Loucy (cell line): ENCODE results near the gene FHIT.

ENCODE experiments used
- H2AFZ ChIP-seq: fragments of 200-600 bp; sonication (generic); 2 replicates; pipeline ENCODE4 v1.6.0; 2016; ENCODE audit warnings: antibody characterized with exemption, mild to moderate bottlenecking, low read length, moderate library complexity
- H3F3A ChIP-seq: fragments of 200-600 bp; 2 replicates; pipeline ENCODE4 v1.6.0; 2016; ENCODE audit warnings: antibody characterized with exemption, low read depth, mild to moderate bottlenecking
- H3K27me3 ChIP-seq: fragments of 200-600 bp; sonication (generic); 2 replicates; pipeline ENCODE4 v1.6.1; 2014; ENCODE audit warnings: low read length, mild to moderate bottlenecking; ENCODE audit not compliant: insufficient read depth, poor library complexity, severe bottlenecking
- H3K36me3 ChIP-seq: fragments of 200-600 bp; sonication (generic); 2 replicates; pipeline ENCODE4 v1.6.1; 2016; ENCODE audit warnings: low read length; ENCODE audit not compliant: insufficient read depth
- H3K4me1 ChIP-seq: fragments of 200-600 bp; sonication (generic); 2 replicates; pipeline ENCODE4 v1.5.1; 2014; ENCODE audit warnings: low read length, mild to moderate bottlenecking; ENCODE audit not compliant: insufficient read depth, poor library complexity, severe bottlenecking
- H3K4me2 ChIP-seq: fragments of 200-600 bp; sonication (generic); 2 replicates; pipeline ENCODE4 v1.6.0; 2014; ENCODE audit warnings: antibody characterized with exemption, low read length, low read depth, mild to moderate bottlenecking; ENCODE audit not compliant: poor library complexity, severe bottlenecking
- H3K4me3 ChIP-seq: fragments of 200-600 bp; sonication (generic); 2 replicates; pipeline ENCODE4 v1.5.1; 2014; ENCODE audit warnings: low read length, mild to moderate bottlenecking, mixed read lengths; ENCODE audit not compliant: poor library complexity, severe bottlenecking
- H3K79me2 ChIP-seq: fragments of 200-600 bp; sonication (generic); 2 replicates; pipeline ENCODE4 v1.6.1; 2014; ENCODE audit warnings: low read length; ENCODE audit not compliant: insufficient read depth
- H3K9ac ChIP-seq: fragments of 200-600 bp; sonication (generic); 2 replicates; pipeline ENCODE4 v1.6.0; 2014; ENCODE audit warnings: mild to moderate bottlenecking, low read depth, low read length, moderate library complexity; ENCODE audit not compliant: poor library complexity, severe bottlenecking
- H3K9me2 ChIP-seq: fragments of 200-600 bp; sonication (generic); replicated peaks from 2 replicates; pipeline ENCODE4 v1.6.1; 2016; ENCODE audit warnings: low read depth, low read length, mixed read lengths
- H3K9me3 ChIP-seq: fragments of 200-600 bp; sonication (generic); 2 replicates; pipeline ENCODE4 v1.6.1; 2014; ENCODE audit warnings: mild to moderate bottlenecking, antibody characterized with exemption, low read length, low read depth; ENCODE audit not compliant: insufficient read depth
- H4K20me1 ChIP-seq: fragments of 200-600 bp; sonication (generic); 2 replicates; pipeline ENCODE4 v1.6.0; 2014; ENCODE audit warnings: antibody characterized with exemption, low read length, mild to moderate bottlenecking; ENCODE audit not compliant: insufficient read depth, poor library complexity, severe bottlenecking
- EZH2phosphoT487 ChIP-seq: fragments of 200-600 bp; IDR thresholded peaks from 2 replicates; pipeline ENCODE4 v1.6.1; 2018; ENCODE audit warnings: antibody characterized with exemption, mild to moderate bottlenecking, moderate library complexity, borderline replicate concordance
- TF ChIP-seq, protein P1 (sequence below): fragments of 200-600 bp; sonication (generic); conservative IDR thresholded peaks from 2 replicates; pipeline ENCODE4 v1.5.1; 2014; ENCODE audit warnings: mild to moderate bottlenecking, antibody characterized with exemption, low read length

FHIT gene

DNA sequence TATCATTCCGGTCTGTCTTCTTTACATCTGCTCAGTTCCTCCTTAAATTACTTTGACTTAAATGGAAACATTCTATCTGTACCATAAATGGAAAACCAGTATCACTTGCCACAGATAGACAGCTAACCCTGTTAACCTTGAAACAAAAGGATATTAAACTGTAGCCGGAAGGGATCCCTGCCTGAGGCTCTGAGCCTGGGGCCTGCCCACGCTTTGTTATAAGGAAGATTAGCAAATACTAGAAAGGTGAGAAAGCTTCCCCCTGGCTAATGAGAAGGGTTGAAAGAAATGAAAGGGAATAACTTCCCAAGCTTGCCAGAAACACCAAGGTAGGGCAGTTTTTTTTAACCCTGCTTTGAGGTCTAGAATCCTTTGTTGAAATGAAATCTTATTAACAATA is 927.6 kb downstream of the FHIT start:
- H3K27me3 ChIP-seq: no peaks in the 10 kb centered on the region
- no peaks in the 10 kb centered on the region for H3K36me3 ChIP-seq
- no peak overlapping the region for H3K9ac ChIP-seq
- no peaks in the 10 kb centered on the region for H3K9me3 ChIP-seq
- H2AFZ ChIP-seq: no peak overlapping the region
- H3F3A ChIP-seq: no peaks in the 10 kb centered on the region
- TF ChIP-seq, protein P1, sequence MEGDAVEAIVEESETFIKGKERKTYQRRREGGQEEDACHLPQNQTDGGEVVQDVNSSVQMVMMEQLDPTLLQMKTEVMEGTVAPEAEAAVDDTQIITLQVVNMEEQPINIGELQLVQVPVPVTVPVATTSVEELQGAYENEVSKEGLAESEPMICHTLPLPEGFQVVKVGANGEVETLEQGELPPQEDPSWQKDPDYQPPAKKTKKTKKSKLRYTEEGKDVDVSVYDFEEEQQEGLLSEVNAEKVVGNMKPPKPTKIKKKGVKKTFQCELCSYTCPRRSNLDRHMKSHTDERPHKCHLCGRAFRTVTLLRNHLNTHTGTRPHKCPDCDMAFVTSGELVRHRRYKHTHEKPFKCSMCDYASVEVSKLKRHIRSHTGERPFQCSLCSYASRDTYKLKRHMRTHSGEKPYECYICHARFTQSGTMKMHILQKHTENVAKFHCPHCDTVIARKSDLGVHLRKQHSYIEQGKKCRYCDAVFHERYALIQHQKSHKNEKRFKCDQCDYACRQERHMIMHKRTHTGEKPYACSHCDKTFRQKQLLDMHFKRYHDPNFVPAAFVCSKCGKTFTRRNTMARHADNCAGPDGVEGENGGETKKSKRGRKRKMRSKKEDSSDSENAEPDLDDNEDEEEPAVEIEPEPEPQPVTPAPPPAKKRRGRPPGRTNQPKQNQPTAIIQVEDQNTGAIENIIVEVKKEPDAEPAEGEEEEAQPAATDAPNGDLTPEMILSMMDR: no peak
- no peak for TF ChIP-seq EZH2phosphoT487
- H4K20me1 ChIP-seq: no peaks in the 10 kb centered on the region
- H3K4me2 ChIP-seq: no peak overlapping the region
- no peaks in the 10 kb centered on the region for H3K4me1 ChIP-seq
- H3K79me2 ChIP-seq: no peaks in the 10 kb centered on the region
- H3K4me3 ChIP-seq: no peak overlapping the region
- H3K9me2 ChIP-seq: no peaks in the 10 kb centered on the region

DNA sequence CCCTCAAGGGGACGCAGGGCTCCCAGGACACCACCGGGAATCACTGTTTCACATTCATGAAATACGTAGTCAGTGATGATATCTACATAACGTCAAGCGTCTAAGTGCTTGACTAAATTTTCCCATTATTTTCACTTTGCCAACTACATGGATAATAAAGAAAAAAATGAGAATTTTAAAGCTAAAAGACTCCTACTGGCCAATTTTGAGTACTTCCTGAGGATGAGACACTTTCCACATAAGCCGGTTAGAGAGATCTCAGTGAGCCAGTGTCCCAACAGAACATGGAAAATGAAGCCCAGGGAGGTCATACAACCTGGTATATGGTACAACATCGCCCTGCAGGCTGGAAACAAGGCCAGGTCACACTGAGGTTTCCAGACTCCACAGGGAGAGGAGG is 928.1 kb downstream of the FHIT start:
- no peaks in the 10 kb centered on the region for H3K79me2 ChIP-seq
- H3K4me3 ChIP-seq: no peak overlapping the region
- H3K27me3 ChIP-seq: no peaks in the 10 kb centered on the region
- H3K4me1 ChIP-seq: no peaks in the 10 kb centered on the region
- TF ChIP-seq, protein P1: peak; percentile 15; the same call in 1 of the 2 replicates
- TF ChIP-seq EZH2phosphoT487: no peak
- no peaks in the 10 kb centered on the region for H3K36me3 ChIP-seq
- no peaks in the 10 kb centered on the region for H3K9me3 ChIP-seq
- no peaks in the 10 kb centered on the region for H4K20me1 ChIP-seq
- no peak overlapping the region for H3K4me2 ChIP-seq
- H3K9me2 ChIP-seq: no peaks in the 10 kb centered on the region
- no peak overlapping the region for H3K9ac ChIP-seq
- no peak overlapping the region for H2AFZ ChIP-seq
- H3F3A ChIP-seq: no peaks in the 10 kb centered on the region

DNA sequence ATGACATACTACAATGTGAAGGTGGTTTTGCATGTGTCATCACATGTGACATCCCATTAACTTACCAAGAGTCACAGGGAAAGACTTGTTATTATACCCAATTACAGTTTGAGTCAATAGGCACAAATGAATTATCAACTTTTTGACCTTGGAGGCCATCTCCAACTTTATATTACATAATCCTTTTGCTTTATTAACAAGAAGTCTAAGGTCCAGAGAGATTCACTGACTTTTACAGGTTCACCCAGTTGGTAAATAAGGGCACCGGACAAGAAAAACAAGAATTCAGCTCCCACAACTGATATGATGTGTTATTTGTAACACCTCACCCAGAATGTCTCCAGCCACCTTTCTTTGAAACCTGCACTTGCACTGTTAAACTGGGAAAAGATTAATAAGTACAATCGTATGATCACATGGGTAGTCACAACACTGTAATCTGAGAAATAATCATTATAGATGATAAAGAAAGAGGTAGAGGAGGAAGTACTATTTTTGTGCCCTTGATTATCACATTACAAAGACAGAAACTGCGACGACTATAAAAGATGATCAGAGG is 928.9 kb downstream of the FHIT start:
- Histone ChIP-seq H3K9me3 (no peaks in the 10 kb centered on the region), H3K9ac (no peak overlapping the region), H3K36me3 (no peaks in the 10 kb centered on the region), H3K79me2 (no peaks in the 10 kb centered on the region), H3K4me2 (no peak overlapping the region), H3K4me3 (no peak overlapping the region), H2AFZ (no peak overlapping the region), H3K4me1 (no peaks in the 10 kb centered on the region), H4K20me1 (no peaks in the 10 kb centered on the region), H3F3A (no peaks in the 10 kb centered on the region), H3K27me3 (no peaks in the 10 kb centered on the region), H3K9me2 (no peaks in the 10 kb centered on the region)
- TF ChIP-seq, protein P1: no peak
- no peak for TF ChIP-seq EZH2phosphoT487
